ENCODE data around the gene MFAP4.

MFAP4 gene

GRCh38 chr17:19386974-19387920, at the start of gene MFAP4:
MFAP4 (minus strand) TSS chr17:19387190; CDS start chr17:19387155, 35 bp downstream.
- no peak for DNase-seq

- DNase-seq: no peak
Observed at GRCh38 chr17:19433727-19434340, 46.8 kb upstream of the MFAP4 start.

GRCh38 chr17:19433255-19433654, 46.3 kb upstream of the MFAP4 start:
- DNase-seq: no peak

- DNase-seq: no peak
Observed at GRCh38 chr17:19431691-19432090, 44.7 kb upstream of the MFAP4 start.

GRCh38 chr17:19426631-19427030, 39.6 kb upstream of the MFAP4 start:
- no peak for DNase-seq

GRCh38 chr17:19424934-19425868, 38.2 kb upstream of the MFAP4 start:
- DNase-seq: no peak

GRCh38 chr17:19421926-19422325, 34.9 kb upstream of the MFAP4 start:
- DNase-seq: no peak

- no peak for DNase-seq
Observed at GRCh38 chr17:19421219-19421618, 34.2 kb upstream of the MFAP4 start.

GRCh38 chr17:19418251-19418992, 31.4 kb upstream of the MFAP4 start:
- DNase-seq: peak in 1 of 2 experiments; percentile 43

- DNase-seq: no peak
Observed at GRCh38 chr17:19417611-19418010, 30.6 kb upstream of the MFAP4 start.

GRCh38 chr17:19415806-19416775, 29.1 kb upstream of the MFAP4 start:
- no peak for DNase-seq

- no peak for DNase-seq
Observed at GRCh38 chr17:19415311-19415710, 28.3 kb upstream of the MFAP4 start.

- no peak for DNase-seq
Observed at GRCh38 chr17:19414396-19415280, 27.6 kb upstream of the MFAP4 start.

- DNase-seq: no peak
Observed at GRCh38 chr17:19413761-19414160, 26.8 kb upstream of the MFAP4 start.

GRCh38 chr17:19412984-19413383, 26.0 kb upstream of the MFAP4 start:
- no peak for DNase-seq

- no peak for DNase-seq
Observed at GRCh38 chr17:19412510-19412909, 25.5 kb upstream of the MFAP4 start.

- DNase-seq: no peak
Observed at GRCh38 chr17:19411631-19412030, 24.6 kb upstream of the MFAP4 start.

GRCh38 chr17:19410875-19411620, 24.1 kb upstream of the MFAP4 start, which contains the start of gene RNF112:
RNF112 (plus strand) TSS chr17:19411232; CDS start chr17:19411409, 177 bp downstream.
- no peak for DNase-seq

GRCh38 chr17:19410091-19410490, 23.1 kb upstream of the MFAP4 start:
- DNase-seq: no peak
